K562 (cell line): Measurements from ENCODE around the gene INMT. TPM values are rescaled to one million over a fixed set of nuclear protein-coding genes. Genes with fewer than 3 reads are reported as not detected.

Experiments used
- ATAC-seq: fragments of 200-7000 bp; cut with Tn5 transposase; 3 replicates; pipeline ENCODE4 v1.9.1; 2020; ENCODE audit warnings: moderate library complexity
- BruUV-seq: library from RNA; stranded (reverse); fragments of 400-500 nt; replicated peaks from 2 replicates; lab custom pipeline; 2021; lab: Mats Ljungman, UMichigan
- CTCF ChIA-PET: fragments of 300-600 bp; formaldehyde crosslinking; extraction: SDS; loops from one replicate; lab custom pipeline; 2021; ENCODE audit warnings: low intra/inter-chr PET ratio; lab: Yijun Ruan, JAX
- POLR2A ChIA-PET: fragments of 300-600, 350-650 bp; sonication (Branson Sonifier 250); formaldehyde crosslinking; extraction: SDS; loops from one replicate; lab custom pipeline; 2021; ENCODE audit warnings: antibody characterized with exemption, inconsistent platforms; lab: Yijun Ruan, JAX
- DNase-seq, 4 experiments: peaks; one replicate each; pipeline versions ENCODE4 v3.0.0 to v3.0.0-alpha.2; 2011 to 2018; ENCODE audit warnings: low spot score in 3 of 4, mixed read lengths in 3 of 4; ENCODE audit errors: extremely low read depth in 1 of 4
- FAIRE-seq: peaks from 2 replicates; lab custom pipeline; 2011; peaks lifted over from hg19 to GRCh38; lab: Jason Lieb, UNC
- H2AFZ ChIP-seq: 2 replicates; pipeline ENCODE4 v1.6.0; 2011; ENCODE audit warnings: low read depth, low read length, control low read depth, inconsistent platforms
- H3K27ac ChIP-seq: fragments of 200-600 bp; 3 replicates; pipeline ENCODE4 v1.8.0; 2011; ENCODE audit warnings: low read depth, mild to moderate bottlenecking, control low read depth, inconsistent platforms, low read length, moderate library complexity, mixed read lengths; ENCODE audit errors: extremely low read depth
- H3K27me3 ChIP-seq, 2 experiments: fragments of 300-600 bp in 1 of 2; 2 replicates in 1 of 2; 3 replicates in 1 of 2; pipeline versions ENCODE4 v1.6.0 to v1.8.0; 2011; ENCODE audit warnings: inconsistent platforms in 2 of 2, low read length in 2 of 2, mild to moderate bottlenecking in 1 of 2, mixed read lengths in 1 of 2, moderate library complexity in 1 of 2; ENCODE audit not compliant: control insufficient read depth in 2 of 2, insufficient read depth in 2 of 2
- H3K36me3 ChIP-seq: fragments of 300-600 bp; 3 replicates; pipeline ENCODE4 v1.8.0; 2011; ENCODE audit warnings: mild to moderate bottlenecking, low read length, inconsistent platforms; ENCODE audit not compliant: control insufficient read depth, insufficient read depth
- H3K4me1 ChIP-seq, 2 experiments: fragments of 200-600 bp in 1 of 2; replicated peaks in 1 of 2; 2 replicates in 1 of 2; 3 replicates in 1 of 2; pipeline versions ENCODE4 v1.5.1 to v1.8.0; 2011; ENCODE audit warnings: inconsistent platforms in 2 of 2, low read length in 2 of 2, mild to moderate bottlenecking in 1 of 2, mixed read lengths in 1 of 2, moderate library complexity in 1 of 2; ENCODE audit not compliant: control insufficient read depth in 2 of 2, insufficient read depth in 2 of 2
- H3K4me2 ChIP-seq: 2 replicates; pipeline ENCODE4 v1.6.1; 2011; ENCODE audit warnings: low read length, control low read depth, inconsistent platforms, mixed read lengths; ENCODE audit not compliant: insufficient read depth
- H3K4me3 ChIP-seq: fragments of 200-600 bp; sonication (generic), shearing (Covaris generic); 2 replicates; pipeline ENCODE4 v1.5.1; 2016; ENCODE audit warnings: control low read depth, inconsistent platforms
- H3K79me2 ChIP-seq: fragments of 200-600 bp; 3 replicates; pipeline ENCODE4 v1.8.0; 2011; ENCODE audit warnings: low read length, inconsistent platforms; ENCODE audit not compliant: control insufficient read depth, insufficient read depth
- H3K9ac ChIP-seq, 2 experiments: 2 replicates each; pipeline versions ENCODE4 v1.6.0 to v1.6.1; 2011; ENCODE audit warnings: low read depth in 2 of 2, low read length in 2 of 2, control low read depth in 1 of 2, inconsistent platforms in 1 of 2, mild to moderate bottlenecking in 1 of 2, mixed read lengths in 1 of 2; ENCODE audit not compliant: insufficient read depth in 1 of 2
- H3K9me1 ChIP-seq: one replicate; pipeline ENCODE4 v1.6.0; 2011; ENCODE audit warnings: inconsistent platforms, mild to moderate bottlenecking, low read length, moderate library complexity; ENCODE audit not compliant: control insufficient read depth, insufficient read depth
- H3K9me3 ChIP-seq: replicated peaks from 2 replicates; pipeline ENCODE4 v1.5.1; 2011; ENCODE audit warnings: low read depth, low read length, inconsistent platforms; ENCODE audit not compliant: control insufficient read depth, insufficient read depth
- H4K20me1 ChIP-seq: replicated peaks from 2 replicates; pipeline ENCODE4 v1.6.1; 2011; ENCODE audit warnings: low read length, inconsistent platforms, mixed read lengths; ENCODE audit not compliant: control insufficient read depth, insufficient read depth
- CBX2 ChIP-seq: fragments of 200-600 bp; sonication (generic); IDR thresholded peaks from one replicate; pipeline ENCODE4 v1.6.1; 2012; ENCODE audit warnings: mild to moderate bottlenecking, low read length, inconsistent platforms; ENCODE audit not compliant: insufficient read depth, poor library complexity, severe bottlenecking
- DNMT1 ChIP-seq: fragments of 450-650 bp; IDR thresholded peaks from 2 replicates; pipeline ENCODE4 v1.6.1; 2016; ENCODE audit warnings: antibody characterized with exemption, mild to moderate bottlenecking
- ELF1 ChIP-seq: fragments of 200-800 bp; sonication (Bioruptor generic); IDR thresholded peaks from 2 replicates; pipeline ENCODE4 v1.6.1; 2016; ENCODE audit warnings: missing genetic modification characterization, missing compliant biosample characterization
- FOXK2 ChIP-seq, 2 experiments: fragments of 450-650 bp; IDR thresholded peaks in 1 of 2; conservative IDR thresholded peaks in 1 of 2; 2 replicates each; pipeline ENCODE4 v1.6.1; 2016; ENCODE audit warnings: low read depth in 2 of 2, mild to moderate bottlenecking in 1 of 2
- HDAC3 ChIP-seq: fragments of 450-650 bp; IDR thresholded peaks from 2 replicates; pipeline ENCODE4 v1.6.1; 2018; ENCODE audit warnings: borderline replicate concordance, mild to moderate bottlenecking, moderate library complexity; ENCODE audit not compliant: partially characterized antibody
- HMBOX1 ChIP-seq: sonication (generic); IDR thresholded peaks from 2 replicates; pipeline ENCODE4 v1.6.1; 2016
- LEF1 ChIP-seq: fragments of 450-650 bp; IDR thresholded peaks from 2 replicates; pipeline ENCODE4 v1.6.1; 2016; ENCODE audit warnings: mild to moderate bottlenecking
- MXD1 ChIP-seq: fragments of 250-450 bp; sonication (Bioruptor Pico); IDR thresholded peaks from 2 replicates; pipeline ENCODE4 v1.8.0; 2021; ENCODE audit warnings: borderline replicate concordance, mild to moderate bottlenecking, moderate library complexity; ENCODE audit not compliant: poor library complexity, severe bottlenecking
- MYBL2 ChIP-seq, 2 experiments: fragments of 450-650 bp in 1 of 2; sonication (generic) in 1 of 2; formaldehyde crosslinking in 1 of 2; IDR thresholded peaks; 2 replicates each; pipeline versions ENCODE4 v1.6.1 to v1.8.1; 2017 to 2022; ENCODE audit warnings: borderline replicate concordance in 1 of 2, inconsistent platforms in 1 of 2, low read depth in 1 of 2, mild to moderate bottlenecking in 1 of 2, missing genetic modification reagents in 1 of 2, moderate library complexity in 1 of 2
- NFYB ChIP-seq: IDR thresholded peaks from 2 replicates; pipeline ENCODE4 v1.6.1; 2011; ENCODE audit warnings: mild to moderate bottlenecking, moderate library complexity; ENCODE audit not compliant: insufficient read length; ENCODE audit errors: extremely low read depth
- ZFP91 ChIP-seq: sonication (generic); formaldehyde crosslinking; IDR thresholded peaks from 2 replicates; pipeline ENCODE4 v1.8.0; 2022; ENCODE audit warnings: mild to moderate bottlenecking, missing genetic modification reagents
- ZKSCAN3 ChIP-seq: fragments of 250-450 bp; sonication (Bioruptor Pico); IDR thresholded peaks from 2 replicates; pipeline ENCODE4 v1.4.0; 2020
- ZNF124 ChIP-seq: sonication (generic); formaldehyde crosslinking; IDR thresholded peaks from 2 replicates; pipeline ENCODE4 v1.8.1; 2022; ENCODE audit warnings: missing genetic modification reagents
- ZNF449 ChIP-seq: fragments of 250-450 bp; sonication (Bioruptor Pico); IDR thresholded peaks from 2 replicates; pipeline ENCODE4 v1.8.0; 2022; ENCODE audit warnings: moderate library complexity, mild to moderate bottlenecking, inconsistent platforms
- ZNF583 ChIP-seq: fragments of 250-450 bp; sonication (Bioruptor Pico); IDR thresholded peaks from 2 replicates; pipeline ENCODE4 v1.4.0; 2020
- ZNF780A ChIP-seq: fragments of 250-450 bp; sonication (Bioruptor Pico); IDR thresholded peaks from 2 replicates; pipeline ENCODE4 v1.5.0; 2021; ENCODE audit warnings: mild to moderate bottlenecking
- WGBS: fragments of 100-300 bp; shearing (Covaris generic); methylation state at CpG from one replicate; pipeline ENCODE4 v1.1.6; 2016; ENCODE audit warnings: low coverage, mixed read lengths; ENCODE audit not compliant: insufficient coverage; ENCODE audit errors: missing lambda C conversion rate; 5-methylcytosine and 5-hydroxymethylcytosine counted together
- in situ Hi-C: fragments of 300-500 bp; cut with MboI; formaldehyde crosslinking; loops from 4 replicates; pipeline ENCODE4 v1.15.0; 2018; ENCODE audit warnings: inconsistent platforms, mixed read lengths
- intact Hi-C: fragments of 100-400 bp; cut with micrococcal nuclease; formaldehyde crosslinking; loops from 2 replicates; pipeline ENCODE4 v1.14.2; 2022
- polyA plus RNA-seq, 8 experiments: library from polyadenylated mRNA; depleted of rRNA in 4 of 8; stranded (reverse) in 5 of 8; unstranded in 3 of 8; fragments of >200 nt; fragmentation: Nextera tagmentation in 2 of 8; fragmentation: Illumina TruSeq in 1 of 8; extraction: Ambion mirVana in 2 of 8; extraction: Trizol in 1 of 8; gene quantifications; 2 replicates each; pipeline versions ENCODE4 v1.2.1 to v1.2.3, GENCODE V29; 2011 to 2014; ENCODE audit warnings: inconsistent platforms in 1 of 8, missing spikeins in 1 of 8
- total RNA-seq, 7 experiments: library from RNA; depleted of rRNA in 6 of 7; stranded (reverse); fragments of >200 nt in 6 of 7; fragmentation: Illumina TruSeq in 2 of 7; extraction: Trizol in 2 of 7; gene quantifications; 2 replicates each; pipeline versions ENCODE4 v1.2.1 to v1.2.3, GENCODE V29; 2011 to 2021; ENCODE audit warnings: low replicate concordance in 1 of 7

INMT gene
- total and polyA plus RNA-seq, 9 of the 15 experiments (the other 6 are each of a cell fraction or from before 2014, with no cell fraction given), result 0.04 to 0.27 TPM; not detected in 7

- peaks cover 2% of the 10 kb centered on the region; the same call in 1 of the 2 replicates for H3K9me3 ChIP-seq
- ChIA-PET POLR2A (interaction anchor here (0.6 to 1.6 kb wide), 4 partner anchors 9 to 808 kb away, joined by 3 to 7 read pairs (median 4); no protein-coding TSS in a partner anchor), CTCF (no interaction called here)
- no peaks in the 10 kb centered on the region for H3K27me3 ChIP-seq
- no peaks in the 10 kb centered on the region for H3K36me3 ChIP-seq
- no peaks in the 10 kb centered on the region for H3K9me1 ChIP-seq
- H3K4me1 ChIP-seq, result peaks cover 11 to 27% of the 10 kb centered on the region in 2 experiments; a peak in 4 of 5 replicates
- no peak overlapping the region for H3K27ac ChIP-seq
- no peaks in the 10 kb centered on the region for H3K79me2 ChIP-seq
- no peaks in the 10 kb centered on the region for H4K20me1 ChIP-seq
- in situ Hi-C loops, result no loop called here
- H3K9ac ChIP-seq, result peak overlapping the region in 1 of 2 experiments; percentile 65; a peak in 2 of 4 replicates
- 67% methylated on average over 5 of the region's 6 CpGs for WGBS
- no peak for ATAC-seq
- DNase-seq, result no peak
- BruUV-seq, result no TSS peak
- intact Hi-C loops, result no loop called here
- no peak for FAIRE-seq
- H2AFZ ChIP-seq, result no peak overlapping the region
- TF ChIP-seq DNMT1 (no peak), MYBL2 (IDR thresholded peaks at IDR 0.05; ENCODE audit: low read depth) (no peak), MYBL2 (CRISPR knock-in tag; IDR thresholded peaks at IDR 0.05; ENCODE audit: borderline replicate concordance) (no peak), ZNF449 (CRISPR knock-in tag) (no peak), FOXK2 (conservative IDR thresholded peaks at IDR 0.05 in 1 of 2, IDR thresholded peaks at IDR 0.05 in 1 of 2; ENCODE audit: low read depth in 2 of 2) (no peak), ZNF583 (CRISPR knock-in tag) (no peak), CBX2 (no peak), ZNF124 (CRISPR knock-in tag) (no peak), LEF1 (no peak), ZNF780A (CRISPR knock-in tag) (no peak), ZKSCAN3 (CRISPR knock-in tag) (no peak), ELF1 (no peak), HMBOX1 (no peak), MXD1 (CRISPR knock-in tag) (no peak), NFYB (no peak), ZFP91 (no peak), HDAC3 (no peak)
- H3K4me3 ChIP-seq, result no peak overlapping the region
- H3K4me2 ChIP-seq, result peak overlapping the region; percentile 1; the same call in 1 of the 2 replicates
These were observed 549 bp downstream of the INMT start for GRCh38 chr7:30752484-30752883.
